HepG2 (cell line): ENCODE data around the gene KIAA0232. TPM values are rescaled to one million over a fixed set of nuclear protein-coding genes. Genes with fewer than 3 reads are reported as not detected.

Experiments used
- ATAC-seq: fragments of 200-7000 bp; cut with Tn5 transposase; 3 replicates; pipeline ENCODE4 v1.9.1; 2020; ENCODE audit warnings: mild to moderate bottlenecking, moderate library complexity
- BruUV-seq: library from RNA; stranded (reverse); fragments of 400-500 nt; replicated peaks from 2 replicates; lab custom pipeline; 2021; lab: Mats Ljungman, UMichigan
- CTCF ChIA-PET: fragments of 300-600 bp; formaldehyde crosslinking; extraction: SDS; loops from one replicate; lab custom pipeline; 2021; ENCODE audit warnings: low total read pairs, inconsistent platforms, low intra/inter-chr PET ratio; lab: Yijun Ruan, JAX
- POLR2A ChIA-PET: fragments of 350-600 bp; sonication (Branson Sonifier 250); formaldehyde crosslinking; loops from one replicate; lab custom pipeline; 2020; ENCODE audit warnings: antibody characterized with exemption, inconsistent platforms; lab: Yijun Ruan, JAX
- DNase-seq: peaks from one replicate; pipeline ENCODE4 v3.0.0-alpha.2; 2015; ENCODE audit warnings: low spot score
- FAIRE-seq: peaks from 3 replicates; lab custom pipeline; 2011; peaks lifted over from hg19 to GRCh38; lab: Jason Lieb, UNC
- H2AFZ ChIP-seq: one replicate; pipeline ENCODE4 v1.6.1; 2011; ENCODE audit warnings: low read length, inconsistent platforms
- H3K27ac ChIP-seq: fragments of 300-600 bp; 3 replicates; pipeline ENCODE4 v1.8.0; 2011; ENCODE audit warnings: mixed run types, mild to moderate bottlenecking, mixed read lengths, low read length, inconsistent platforms; ENCODE audit not compliant: insufficient read depth; ENCODE audit errors: extremely low read length
- H3K27me3 ChIP-seq, 2 experiments: fragments of 200-600 bp in 1 of 2; 2 replicates in 1 of 2; 3 replicates in 1 of 2; pipeline versions ENCODE4 v1.6.0 to v1.8.0; 2011; ENCODE audit warnings: low read length in 2 of 2, mild to moderate bottlenecking in 2 of 2, moderate library complexity in 2 of 2, inconsistent platforms in 1 of 2; ENCODE audit not compliant: insufficient read depth in 2 of 2, control insufficient read depth in 1 of 2
- H3K36me3 ChIP-seq, 2 experiments: fragments of 200-600 bp in 1 of 2; replicated peaks in 1 of 2; 2 replicates in 1 of 2; 3 replicates in 1 of 2; pipeline versions ENCODE4 v1.5.1 to v1.8.0; 2011; ENCODE audit warnings: low read length in 2 of 2, inconsistent platforms in 1 of 2; ENCODE audit not compliant: insufficient read depth in 2 of 2, control insufficient read depth in 1 of 2
- H3K4me1 ChIP-seq: 2 replicates; pipeline ENCODE4 v1.5.1; 2012; ENCODE audit warnings: low read length, inconsistent platforms; ENCODE audit not compliant: insufficient read depth
- H3K4me2 ChIP-seq: 2 replicates; pipeline ENCODE4 v1.6.0; 2011; ENCODE audit warnings: low read depth, low read length, inconsistent platforms
- H3K4me3 ChIP-seq, 3 experiments: fragments of 200-600 bp in 1 of 3; sonication (generic), shearing (Covaris generic) in 1 of 3; replicated peaks in 1 of 3; 2 replicates each; pipeline ENCODE4 v1.5.1; 2011 to 2016; ENCODE audit warnings: low read length in 3 of 3, inconsistent platforms in 2 of 3, low read depth in 2 of 3, mild to moderate bottlenecking in 2 of 3, control low read depth in 1 of 3, mixed read lengths in 1 of 3; ENCODE audit not compliant: insufficient read depth in 1 of 3
- H3K79me2 ChIP-seq: one replicate; pipeline ENCODE4 v1.6.1; 2011; ENCODE audit warnings: low read length, inconsistent platforms; ENCODE audit not compliant: insufficient read depth
- H3K9ac ChIP-seq: 2 replicates; pipeline ENCODE4 v1.6.0; 2011; ENCODE audit warnings: mild to moderate bottlenecking, low read depth, low read length, inconsistent platforms; ENCODE audit not compliant: insufficient read depth
- H3K9me3 ChIP-seq: 2 replicates; pipeline ENCODE4 v1.5.1; 2012; ENCODE audit warnings: mild to moderate bottlenecking, low read length
- H4K20me1 ChIP-seq: 2 replicates; pipeline ENCODE4 v1.6.0; 2011; ENCODE audit warnings: inconsistent platforms, mild to moderate bottlenecking, low read length, moderate library complexity; ENCODE audit not compliant: insufficient read depth
- ARNTL ChIP-seq: sonication (generic); formaldehyde crosslinking; IDR thresholded peaks from 2 replicates; pipeline ENCODE4 v1.4.0; 2020; ENCODE audit warnings: mild to moderate bottlenecking, missing genetic modification reagents
- CBX2 ChIP-seq, 2 experiments: fragments of 200-600 bp in 1 of 2; sonication (generic); formaldehyde crosslinking in 1 of 2; IDR thresholded peaks; 2 replicates each; pipeline versions ENCODE4 v1.7.0 to v1.8.1; 2018 to 2022; ENCODE audit warnings: low read depth in 2 of 2, low read length in 1 of 2, mild to moderate bottlenecking in 1 of 2, missing genetic modification reagents in 1 of 2
- CTCF ChIP-seq: sonication (generic); formaldehyde crosslinking; IDR thresholded peaks from 2 replicates; pipeline ENCODE4 v1.5.0; 2020; ENCODE audit warnings: mild to moderate bottlenecking, missing genetic modification reagents, moderate library complexity
- KLF13 ChIP-seq: sonication (generic); formaldehyde crosslinking; IDR thresholded peaks from 2 replicates; pipeline ENCODE4 v1.4.0; 2020; ENCODE audit warnings: mild to moderate bottlenecking, missing genetic modification reagents
- MBD4 ChIP-seq: IDR thresholded peaks from 2 replicates; pipeline ENCODE4 v1.6.1; 2012; ENCODE audit warnings: low read length, inconsistent platforms, borderline replicate concordance
- NBN ChIP-seq: fragments of 450-650 bp; conservative IDR thresholded peaks from 2 replicates; pipeline ENCODE4 v1.6.1; 2017
- ZNF34 ChIP-seq: sonication (generic); formaldehyde crosslinking; IDR thresholded peaks from 2 replicates; pipeline ENCODE4 v1.4.0; 2020; ENCODE audit warnings: mild to moderate bottlenecking, missing genetic modification reagents, borderline replicate concordance
- ZNF569 ChIP-seq: sonication (generic); formaldehyde crosslinking; IDR thresholded peaks from 2 replicates; pipeline ENCODE4 v1.5.0; 2020; ENCODE audit warnings: mild to moderate bottlenecking, missing genetic modification reagents, moderate library complexity, borderline replicate concordance
- ZNF646 ChIP-seq: sonication (generic); formaldehyde crosslinking; IDR thresholded peaks from 2 replicates; pipeline ENCODE4 v1.9.0; 2021; ENCODE audit warnings: mild to moderate bottlenecking, missing genetic modification reagents
- WGBS: methylation state at CpG from one replicate; pipeline ENCODE4 v1.1.6; 2017; ENCODE audit warnings: low lambda C conversion rate; 5-methylcytosine and 5-hydroxymethylcytosine counted together
- in situ Hi-C: cut with HindIII; loops from 2 replicates; pipeline ENCODE4 v1.10.0; 2017; ENCODE audit warnings: low pct_unique_long_range_greater_than_20kb; ENCODE audit not compliant: extremely low pct_ligation_motif_present
- intact Hi-C: fragments of 100-400 bp; cut with micrococcal nuclease; formaldehyde crosslinking; loops from one replicate; pipeline ENCODE4 v1.10.0; 2022; ENCODE audit not compliant: unreplicated experiment
- polyA plus RNA-seq, 8 experiments: library from polyadenylated mRNA; depleted of rRNA in 3 of 8; stranded (reverse) in 7 of 8; unstranded in 1 of 8; fragments of >200 nt; fragmentation: Illumina TruSeq in 4 of 8; extraction: Trizol in 4 of 8; gene quantifications; 2 replicates each; pipeline versions ENCODE4 v1.2.1 to v1.2.3, GENCODE V29; 2011 to 2016; ENCODE audit warnings: low read depth in 4 of 8, missing spikeins in 1 of 8, mixed read lengths in 1 of 8; ENCODE audit not compliant: insufficient read depth in 1 of 8
- total RNA-seq, 5 experiments: library from RNA; depleted of rRNA; stranded (reverse); fragments of >200 nt; fragmentation: Illumina TruSeq; extraction: Trizol; gene quantifications; 2 replicates each; pipeline ENCODE4 v1.2.3, GENCODE V29; 2016; ENCODE audit warnings: low read depth in 1 of 5

The KIAA0232 gene
- total and polyA plus RNA-seq, 2 of the 13 experiments (the other 11 are each of a cell fraction or from before 2014, with no cell fraction given) = 7.8 to 17.1 TPM

DNA sequence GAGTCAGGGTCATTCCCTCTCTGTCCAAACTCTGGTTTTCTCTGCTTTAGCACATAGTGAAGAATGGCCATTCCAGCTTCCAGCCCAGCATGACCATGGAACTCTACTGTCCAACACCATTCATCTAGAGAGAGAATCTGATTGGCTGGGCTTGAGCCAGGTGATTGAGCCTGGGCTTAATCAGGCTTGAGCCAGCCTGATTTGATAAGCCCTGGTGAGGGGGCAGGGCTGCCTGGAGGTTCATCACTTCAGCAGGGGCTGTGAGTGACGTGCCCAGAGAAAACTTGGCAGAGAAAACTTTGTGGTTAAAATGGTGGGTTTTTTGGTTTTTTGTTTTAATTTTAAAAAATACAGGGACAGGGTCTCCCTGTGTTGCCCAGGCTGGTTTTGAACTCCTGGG lies 62.5 kb downstream of the KIAA0232 start:
- no peak for TF ChIP-seq NBN
- ATAC-seq = no peak
- Histone ChIP-seq H3K4me1 (peaks cover 4% of the 10 kb centered on the region), H3K9me3 (no peaks in the 10 kb centered on the region), H3K36me3 (peaks cover 14 to 67% of the 10 kb centered on the region in 2 experiments; a peak in 4 of 5 replicates), H3K4me2 (no peak overlapping the region), H3K79me2 (peaks cover 21% of the 10 kb centered on the region), H4K20me1 (no peaks in the 10 kb centered on the region), H2AFZ (no peak overlapping the region), H3K9ac (no peak overlapping the region), H3K27me3 (no peaks in the 10 kb centered on the region), H3K4me3 (no peak overlapping the region), H3K27ac (no peak overlapping the region)
- DNase-seq = no peak
- intact Hi-C loops = no loop called here
- no TSS peak for BruUV-seq
- POLR2A ChIA-PET = no interaction called here
- CTCF ChIA-PET = no interaction called here
- in situ Hi-C loops = no loop called here
- 100% methylated on average over 1 of the region's 1 CpG for WGBS
- FAIRE-seq = no peak

- no peaks in the 10 kb centered on the region for H4K20me1 ChIP-seq
- H2AFZ ChIP-seq = no peak overlapping the region
- WGBS = 96% methylated on average over 6 of the region's 6 CpGs
- no TSS peak for BruUV-seq
- FAIRE-seq = no peak
- no peak overlapping the region for H3K9ac ChIP-seq
- peaks cover 15 to 63% of the 10 kb centered on the region in 2 experiments; a peak in 4 of 5 replicates for H3K36me3 ChIP-seq
- H3K9me3 ChIP-seq = no peaks in the 10 kb centered on the region
- no peak for ATAC-seq
- H3K27ac ChIP-seq = no peak overlapping the region
- DNase-seq = no peak
- CTCF ChIA-PET = no interaction called here
- H3K79me2 ChIP-seq = peaks cover 17% of the 10 kb centered on the region
- H3K4me2 ChIP-seq = no peak overlapping the region
- H3K4me1 ChIP-seq = no peaks in the 10 kb centered on the region
- POLR2A ChIA-PET = no interaction called here
- H3K4me3 ChIP-seq = no peak overlapping the region
- in situ Hi-C loops (no loop called here), intact Hi-C loops (no loop called here)
- no peaks in the 10 kb centered on the region for H3K27me3 ChIP-seq
- TF ChIP-seq ZNF569 (CRISPR knock-in tag) (no peak), MBD4 (no peak), KLF13 (CRISPR knock-in tag) (no peak), ARNTL (CRISPR knock-in tag) (no peak), ZNF34 (CRISPR knock-in tag) (no peak), CTCF (CRISPR knock-in tag) (no peak), CBX2 (IDR thresholded peaks at IDR 0.05; ENCODE audit: low read depth, low read length) (no peak), CBX2 (CRISPR knock-in tag; IDR thresholded peaks at IDR 0.05; ENCODE audit: low read depth) (no peak), ZNF646 (CRISPR knock-in tag) (no peak)
Measured at GRCh38 chr4:6845574-6845973, 63.0 kb downstream of the KIAA0232 start.
